ENCODE measurements around the gene KRT10. TPM values are rescaled to one million over a fixed set of nuclear protein-coding genes. Genes with fewer than 3 reads are reported as not detected.

The KRT10 gene
- total RNA-seq, 1 experiment from 2014 or later, result 49.4 TPM

- Histone ChIP-seq H3K4me1 (replicated peaks; ENCODE audit: insufficient read depth) (peaks cover 65% of the 10 kb centered on the region), H3K27me3 (ENCODE audit: insufficient read depth, low read depth) (no peaks in the 10 kb centered on the region), H4K20me1 (ENCODE audit: insufficient read depth) (no peaks in the 10 kb centered on the region), H3K4me3 (no peak overlapping the region), H3K4me2 (peak overlapping the region; percentile 59; the same call in 1 of the 2 replicates), H3F3A (ENCODE audit: insufficient read depth, low read depth) (peaks cover 43% of the 10 kb centered on the region), H3K9me3 (ENCODE audit: insufficient read depth, low read depth) (no peaks in the 10 kb centered on the region), H2AFZ (no peak overlapping the region), H3K36me3 (ENCODE audit: low read depth) (no peaks in the 10 kb centered on the region), H3K27ac (peak overlapping the region; percentile 94), H3K9me2 (ENCODE audit: insufficient read depth) (no peaks in the 10 kb centered on the region), H3K79me2 (ENCODE audit: low read depth) (no peaks in the 10 kb centered on the region)
- POLR2A ChIA-PET (ENCODE audit: unreplicated experiment), result interaction anchor here (0.6 kb wide), 1 partner anchor 673 kb away, joined by 3 read pairs; no protein-coding TSS in a partner anchor
- TF ChIP-seq CTCF (conservative IDR thresholded peaks at IDR 0.05), result no peak
- no peak for TF ChIP-seq EZH2 (IDR thresholded peaks at IDR 0.05; ENCODE audit: low read depth)
- intact Hi-C loops (cut with micrococcal nuclease; ENCODE audit: unreplicated experiment), result no loop called here
- CTCF ChIA-PET, result no interaction called here
- DNase-seq, result peak in 1 of 2 experiments; percentile 74
- no TSS peak for BruUV-seq (replicated peaks)
Observed at GRCh38 chr17:40848583-40849235, 26.3 kb upstream of the KRT10 start.

GRCh38 chr17:40846515-40847144, 24.2 kb upstream of the KRT10 start:
- CTCF ChIA-PET, result interaction anchor here (0.6 kb wide), 1 partner anchor 751 kb away, joined by 5 read pairs; no protein-coding TSS in a partner anchor
- H3K4me1 ChIP-seq (replicated peaks; ENCODE audit: insufficient read depth), result peaks cover 44% of the 10 kb centered on the region
- TF ChIP-seq CTCF (conservative IDR thresholded peaks at IDR 0.05) (no peak), EZH2 (IDR thresholded peaks at IDR 0.05; ENCODE audit: low read depth) (no peak)
- no peak overlapping the region for H3K4me2 ChIP-seq
- no peaks in the 10 kb centered on the region for H3K9me2 ChIP-seq (ENCODE audit: insufficient read depth)
- H3F3A ChIP-seq (ENCODE audit: insufficient read depth, low read depth), result peaks cover 31% of the 10 kb centered on the region
- H3K79me2 ChIP-seq (ENCODE audit: low read depth), result no peaks in the 10 kb centered on the region
- no TSS peak for BruUV-seq (replicated peaks)
- POLR2A ChIA-PET (ENCODE audit: unreplicated experiment), result interaction anchor here (0.6 kb wide), 1 partner anchor 26 kb away, joined by 11 read pairs; no protein-coding TSS in a partner anchor
- no peaks in the 10 kb centered on the region for H3K9me3 ChIP-seq (ENCODE audit: insufficient read depth, low read depth)
- H3K27me3 ChIP-seq (ENCODE audit: insufficient read depth, low read depth), result no peaks in the 10 kb centered on the region
- no peak overlapping the region for H3K4me3 ChIP-seq
- intact Hi-C loops (cut with micrococcal nuclease; ENCODE audit: unreplicated experiment), result no loop called here
- no peak for DNase-seq
- H4K20me1 ChIP-seq (ENCODE audit: insufficient read depth), result no peaks in the 10 kb centered on the region
- 0 out of 2 replicates have a peak overlapping the region, but pooled peaks have one; percentile 4 for H3K27ac ChIP-seq
- H3K36me3 ChIP-seq (ENCODE audit: low read depth), result no peaks in the 10 kb centered on the region
- H2AFZ ChIP-seq, result no peak overlapping the region

- no peaks in the 10 kb centered on the region for H3K79me2 ChIP-seq (ENCODE audit: low read depth)
- DNase-seq, result no peak
- no peak overlapping the region for H3K27ac ChIP-seq
- H3K9me3 ChIP-seq (ENCODE audit: insufficient read depth, low read depth), result no peaks in the 10 kb centered on the region
- BruUV-seq (replicated peaks), result no TSS peak
- CTCF ChIA-PET, result no interaction called here
- no peak overlapping the region for H3K4me2 ChIP-seq
- no peaks in the 10 kb centered on the region for H4K20me1 ChIP-seq (ENCODE audit: insufficient read depth)
- no peak overlapping the region for H2AFZ ChIP-seq
- H3F3A ChIP-seq (ENCODE audit: insufficient read depth, low read depth), result peaks cover 14% of the 10 kb centered on the region
- TF ChIP-seq EZH2 (IDR thresholded peaks at IDR 0.05; ENCODE audit: low read depth), result no peak
- no peak for TF ChIP-seq CTCF (conservative IDR thresholded peaks at IDR 0.05)
- H3K9me2 ChIP-seq (ENCODE audit: insufficient read depth), result no peaks in the 10 kb centered on the region
- intact Hi-C loops (cut with micrococcal nuclease; ENCODE audit: unreplicated experiment), result no loop called here
- H3K36me3 ChIP-seq (ENCODE audit: low read depth), result no peaks in the 10 kb centered on the region
- H3K4me1 ChIP-seq (replicated peaks; ENCODE audit: insufficient read depth), result peaks cover 25% of the 10 kb centered on the region
- H3K27me3 ChIP-seq (ENCODE audit: insufficient read depth, low read depth), result no peaks in the 10 kb centered on the region
- no peak overlapping the region for H3K4me3 ChIP-seq
- POLR2A ChIA-PET (ENCODE audit: unreplicated experiment), result no interaction called here
Observed at GRCh38 chr17:40844671-40845107, 22.3 kb upstream of the KRT10 start.

All from PC-9 (cell line).